NT2/D1 (cell line): ENCODE data around the gene EPHA3.

Source experiments
- SUZ12 ChIP-seq: IDR thresholded peaks from 2 replicates; pipeline ENCODE4 v1.6.1; 2011; ENCODE audit not compliant: insufficient read length, insufficient read depth; ENCODE audit errors: extremely low read depth
- YY1 ChIP-seq: IDR thresholded peaks from 2 replicates; pipeline ENCODE4 v1.6.1; 2011; ENCODE audit not compliant: insufficient read length, insufficient read depth

DNA sequence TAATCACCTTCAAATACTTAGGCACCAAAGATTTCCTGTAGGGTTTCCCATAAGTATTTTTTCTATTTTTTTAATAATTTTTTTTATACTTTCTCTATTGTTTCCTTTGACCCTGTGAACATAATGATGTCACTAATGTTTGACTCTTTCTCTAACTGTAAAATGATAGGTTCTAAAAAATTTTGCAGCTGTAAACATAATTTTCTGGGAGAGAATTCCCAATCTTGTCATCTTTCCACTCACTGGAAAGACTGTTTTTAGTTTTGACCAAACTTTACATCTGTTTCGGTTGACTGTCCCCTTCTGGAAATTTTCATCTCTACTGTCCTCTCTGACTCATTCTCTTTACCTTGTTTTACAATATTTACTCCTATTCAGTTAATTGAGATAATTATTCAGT is 5.5 kb upstream of the EPHA3 start:
- TF ChIP-seq YY1 (no peak), SUZ12 (no peak)
